GM10847 (cell line): ENCODE data around the gene ZBTB7C.

Experiments
- POLR2A ChIP-seq: IDR thresholded peaks from 2 replicates; pipeline ENCODE4 v1.6.1; 2011; ENCODE audit not compliant: insufficient read length; ENCODE audit errors: extremely low read depth

The ZBTB7C gene

GRCh38 chr18:48294899-48295585 lies 114.1 kb downstream of the ZBTB7C start:
- TF ChIP-seq POLR2A = no peak

GRCh38 chr18:48293954-48294898 lies 115.0 kb downstream of the ZBTB7C start:
- TF ChIP-seq POLR2A = no peak

GRCh38 chr18:48292782-48293424 lies 116.3 kb downstream of the ZBTB7C start:
- no peak for TF ChIP-seq POLR2A

GRCh38 chr18:48292229-48292628 lies 117.0 kb downstream of the ZBTB7C start:
- no peak for TF ChIP-seq POLR2A

GRCh38 chr18:48290162-48290926 lies 118.8 kb downstream of the ZBTB7C start:
- TF ChIP-seq POLR2A = no peak

- no peak for TF ChIP-seq POLR2A
Observed at GRCh38 chr18:48284743-48285142, 124.4 kb downstream of the ZBTB7C start.

GRCh38 chr18:48279312-48279711 lies 129.9 kb downstream of the ZBTB7C start:
- TF ChIP-seq POLR2A = no peak

GRCh38 chr18:48278081-48278480 lies 131.1 kb downstream of the ZBTB7C start:
- TF ChIP-seq POLR2A = no peak

GRCh38 chr18:48274301-48274700 lies 134.9 kb downstream of the ZBTB7C start:
- no peak for TF ChIP-seq POLR2A

GRCh38 chr18:48270929-48271328 lies 138.3 kb downstream of the ZBTB7C start:
- no peak for TF ChIP-seq POLR2A

- no peak for TF ChIP-seq POLR2A
Observed at GRCh38 chr18:48265328-48265727, 143.9 kb downstream of the ZBTB7C start.

GRCh38 chr18:48263914-48264902 lies 145.0 kb downstream of the ZBTB7C start:
- no peak for TF ChIP-seq POLR2A

GRCh38 chr18:48263192-48263853 lies 145.9 kb downstream of the ZBTB7C start:
- TF ChIP-seq POLR2A = no peak
